Progenitor cell of endocrine pancreas (in vitro differentiated cells): ENCODE data around the gene INO80. TPM values are rescaled to one million over a fixed set of nuclear protein-coding genes. Genes with fewer than 3 reads are reported as not detected.

ENCODE experiments used
- DNase-seq: peaks from one replicate; pipeline ENCODE4 v3.0.0; 2021; ENCODE audit warnings: low spot score; ENCODE audit not compliant: unreplicated experiment
- H3K27ac Mint-ChIP-seq: 2 replicates; pipeline ENCODE4 v1.8.0; 2021; ENCODE audit warnings: mild to moderate bottlenecking, moderate library complexity, mixed read lengths
- H3K27me3 Mint-ChIP-seq: 2 replicates; pipeline ENCODE4 v1.8.0; 2021; ENCODE audit warnings: mixed read lengths
- H3K36me3 Mint-ChIP-seq: 2 replicates; pipeline ENCODE4 v1.8.0; 2022; ENCODE audit warnings: mixed read lengths; ENCODE audit not compliant: insufficient read depth
- H3K4me1 Mint-ChIP-seq: 2 replicates; pipeline ENCODE4 v1.8.0; 2021; ENCODE audit warnings: low read depth, mixed read lengths
- H3K4me3 Mint-ChIP-seq: 2 replicates; pipeline ENCODE4 v1.8.0; 2021; ENCODE audit warnings: low read depth, mild to moderate bottlenecking, moderate library complexity, mixed read lengths
- H3K9me3 Mint-ChIP-seq: 2 replicates; pipeline ENCODE4 v1.8.0; 2021; ENCODE audit warnings: low read depth, mixed read lengths
- CTCF ChIP-seq: fragments of 200-600 bp; sonication (generic); IDR thresholded peaks from one replicate; pipeline ENCODE4 v1.5.0; 2021; ENCODE audit warnings: antibody characterized with exemption, mild to moderate bottlenecking; ENCODE audit not compliant: unreplicated experiment
- total RNA-seq: library from RNA; stranded (reverse); gene quantifications from 2 replicates; pipeline ENCODE4 v1.2.1, GENCODE V29; 2021

INO80 gene
- total RNA-seq, 1 donor from 2014 or later, result 28.1 TPM

GRCh38 chr15:41060505-41060904, 55.6 kb downstream of the INO80 start:
- H3K27ac Mint-ChIP-seq, result no peak overlapping the region
- H3K9me3 Mint-ChIP-seq, result peaks cover 15% of the 10 kb centered on the region
- TF ChIP-seq CTCF, result no peak
- peaks cover 67% of the 10 kb centered on the region for H3K36me3 Mint-ChIP-seq
- no peaks in the 10 kb centered on the region for H3K4me1 Mint-ChIP-seq
- no peaks in the 10 kb centered on the region for H3K27me3 Mint-ChIP-seq
- no peak overlapping the region for H3K4me3 Mint-ChIP-seq
- DNase-seq, result no peak

GRCh38 chr15:41056810-41057209, 59.3 kb downstream of the INO80 start:
- Mint-ChIP-seq H3K27ac (no peak overlapping the region), H3K4me3 (no peak overlapping the region), H3K9me3 (peaks cover 6% of the 10 kb centered on the region), H3K36me3 (peaks cover 49% of the 10 kb centered on the region), H3K4me1 (no peaks in the 10 kb centered on the region), H3K27me3 (no peaks in the 10 kb centered on the region)
- no peak for DNase-seq
- no peak for TF ChIP-seq CTCF

GRCh38 chr15:41055706-41056105, 60.4 kb downstream of the INO80 start:
- TF ChIP-seq CTCF, result no peak
- no peak overlapping the region for H3K4me3 Mint-ChIP-seq
- H3K27me3 Mint-ChIP-seq, result no peaks in the 10 kb centered on the region
- no peak for DNase-seq
- peaks cover 46% of the 10 kb centered on the region for H3K36me3 Mint-ChIP-seq
- peaks cover 2% of the 10 kb centered on the region for H3K9me3 Mint-ChIP-seq
- H3K4me1 Mint-ChIP-seq, result no peaks in the 10 kb centered on the region
- no peak overlapping the region for H3K27ac Mint-ChIP-seq

- Mint-ChIP-seq H3K4me3 (no peak overlapping the region), H3K4me1 (peaks cover 12% of the 10 kb centered on the region), H3K9me3 (no peaks in the 10 kb centered on the region), H3K27ac (no peak overlapping the region), H3K36me3 (peaks cover 36% of the 10 kb centered on the region), H3K27me3 (no peaks in the 10 kb centered on the region)
- TF ChIP-seq CTCF, result no peak
- no peak for DNase-seq
Measured at GRCh38 chr15:41051139-41051538, 64.9 kb downstream of the INO80 start.

- H3K27ac Mint-ChIP-seq, result no peak overlapping the region
- H3K4me1 Mint-ChIP-seq, result peaks cover 12% of the 10 kb centered on the region
- TF ChIP-seq CTCF, result no peak
- no peak overlapping the region for H3K4me3 Mint-ChIP-seq
- H3K9me3 Mint-ChIP-seq, result no peaks in the 10 kb centered on the region
- no peaks in the 10 kb centered on the region for H3K27me3 Mint-ChIP-seq
- H3K36me3 Mint-ChIP-seq, result peaks cover 28% of the 10 kb centered on the region
- DNase-seq, result no peak
Measured at GRCh38 chr15:41048852-41049251, 67.2 kb downstream of the INO80 start.
